ENCODE measurements around the gene AKAP13. TPM values are rescaled to one million over a fixed set of nuclear protein-coding genes. Genes with fewer than 3 reads are reported as not detected.

Gene AKAP13
- total RNA-seq, 4 donors from 2014 or later: 57.3 to 178 (median 81.5) TPM

DNA sequence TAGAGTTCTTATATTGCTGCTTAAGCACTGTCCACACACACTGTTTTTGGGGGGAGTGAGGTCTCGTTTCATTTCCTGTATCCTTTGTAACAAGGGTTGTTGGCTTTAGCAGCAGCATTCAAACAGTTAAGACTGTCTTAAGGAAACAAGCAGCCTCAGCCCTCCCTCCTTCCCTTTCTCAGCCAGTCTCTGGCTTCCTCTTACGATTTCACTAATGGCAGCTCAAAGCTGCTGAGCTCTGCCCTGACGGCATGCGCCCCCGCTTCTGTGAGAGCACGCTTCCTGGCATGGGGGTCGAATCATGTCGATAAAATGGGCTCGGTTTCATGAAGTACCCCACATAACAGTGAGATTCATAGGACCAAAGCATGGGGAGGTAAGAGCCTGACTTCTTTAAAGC lies 309.3 kb downstream of the AKAP13 start:
- 46 to 47% methylated on average over 6 to 8 of the region's 9 CpGs for WGBS, 2 donors
- H3K36me3 ChIP-seq: peaks cover 4 to 93% (median 24%) of the 10 kb centered on the region in 3 donors
- TF ChIP-seq, protein P1, sequence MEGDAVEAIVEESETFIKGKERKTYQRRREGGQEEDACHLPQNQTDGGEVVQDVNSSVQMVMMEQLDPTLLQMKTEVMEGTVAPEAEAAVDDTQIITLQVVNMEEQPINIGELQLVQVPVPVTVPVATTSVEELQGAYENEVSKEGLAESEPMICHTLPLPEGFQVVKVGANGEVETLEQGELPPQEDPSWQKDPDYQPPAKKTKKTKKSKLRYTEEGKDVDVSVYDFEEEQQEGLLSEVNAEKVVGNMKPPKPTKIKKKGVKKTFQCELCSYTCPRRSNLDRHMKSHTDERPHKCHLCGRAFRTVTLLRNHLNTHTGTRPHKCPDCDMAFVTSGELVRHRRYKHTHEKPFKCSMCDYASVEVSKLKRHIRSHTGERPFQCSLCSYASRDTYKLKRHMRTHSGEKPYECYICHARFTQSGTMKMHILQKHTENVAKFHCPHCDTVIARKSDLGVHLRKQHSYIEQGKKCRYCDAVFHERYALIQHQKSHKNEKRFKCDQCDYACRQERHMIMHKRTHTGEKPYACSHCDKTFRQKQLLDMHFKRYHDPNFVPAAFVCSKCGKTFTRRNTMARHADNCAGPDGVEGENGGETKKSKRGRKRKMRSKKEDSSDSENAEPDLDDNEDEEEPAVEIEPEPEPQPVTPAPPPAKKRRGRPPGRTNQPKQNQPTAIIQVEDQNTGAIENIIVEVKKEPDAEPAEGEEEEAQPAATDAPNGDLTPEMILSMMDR (IDR thresholded peaks at IDR 0.05): no peak
- peak in 1 of 4 donors; percentile 58 for TF ChIP-seq POLR2A (IDR thresholded peaks at IDR 0.05)
- no peaks in the 10 kb centered on the region for H3K27me3 ChIP-seq
- no peak for DNase-seq
- H3K4me1 ChIP-seq: peaks cover 0 to 45% (median 8%) of the 10 kb centered on the region in 3 donors
- peak overlapping the region in 3 of 4 donors; percentile 33 to 61 (median 35) for H3K4me3 ChIP-seq
- no peaks in the 10 kb centered on the region for H3K9me3 ChIP-seq
- intact Hi-C loops (cut with DNase I): no loop called here
- peak overlapping the region; percentile 15 to 82 (median 78) for H3K27ac ChIP-seq

DNA sequence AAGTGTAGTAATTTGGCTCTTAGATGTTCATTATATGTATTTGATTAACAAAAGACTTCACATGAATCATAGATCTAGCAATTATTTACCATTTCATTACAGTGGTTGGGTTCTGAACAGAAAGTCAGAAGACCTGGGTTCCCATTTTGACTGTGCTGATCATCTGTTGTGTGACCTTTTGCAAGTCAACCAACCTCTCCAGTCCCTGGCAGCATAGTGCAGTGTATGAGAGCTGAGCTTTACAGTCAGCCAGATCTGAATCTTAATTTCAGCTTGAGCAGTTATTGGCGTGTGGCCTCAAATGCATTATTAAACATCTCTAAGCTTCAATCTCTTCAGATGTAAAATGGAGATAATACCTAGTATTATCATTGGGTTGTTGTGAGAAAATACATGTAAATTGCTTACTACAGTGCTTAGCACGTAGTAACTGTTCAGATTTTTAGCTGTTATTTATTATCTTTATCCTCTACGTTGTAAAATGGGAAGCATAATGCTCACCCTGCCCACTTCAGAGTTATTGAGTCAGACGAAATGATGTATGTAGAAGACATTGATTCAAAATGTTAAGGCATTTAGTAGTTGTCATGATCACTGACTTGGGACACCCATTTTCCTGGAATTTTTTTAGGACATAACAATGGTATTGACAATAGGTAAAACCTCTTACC lies 310.3 kb downstream of the AKAP13 start:
- Histone ChIP-seq H3K9me3 (no peaks in the 10 kb centered on the region), H3K36me3 (peaks cover 4 to 93% (median 21%) of the 10 kb centered on the region in 3 donors), H3K27ac (peak overlapping the region in 3 of 4 donors; percentile 63 to 78 (median 77)), H3K4me3 (peak overlapping the region in 3 of 4 donors; percentile 33 to 61 (median 35)), H3K4me1 (peaks cover 0 to 45% (median 8%) of the 10 kb centered on the region in 3 donors), H3K27me3 (no peaks in the 10 kb centered on the region)
- DNase-seq: no peak
- intact Hi-C loops (cut with DNase I): no loop called here
- no peak for TF ChIP-seq POLR2A (IDR thresholded peaks at IDR 0.05)
- TF ChIP-seq, protein P1 (IDR thresholded peaks at IDR 0.05): no peak
- 51 to 64% methylated on average over 4 of the region's 4 CpGs for WGBS, 2 donors

DNA sequence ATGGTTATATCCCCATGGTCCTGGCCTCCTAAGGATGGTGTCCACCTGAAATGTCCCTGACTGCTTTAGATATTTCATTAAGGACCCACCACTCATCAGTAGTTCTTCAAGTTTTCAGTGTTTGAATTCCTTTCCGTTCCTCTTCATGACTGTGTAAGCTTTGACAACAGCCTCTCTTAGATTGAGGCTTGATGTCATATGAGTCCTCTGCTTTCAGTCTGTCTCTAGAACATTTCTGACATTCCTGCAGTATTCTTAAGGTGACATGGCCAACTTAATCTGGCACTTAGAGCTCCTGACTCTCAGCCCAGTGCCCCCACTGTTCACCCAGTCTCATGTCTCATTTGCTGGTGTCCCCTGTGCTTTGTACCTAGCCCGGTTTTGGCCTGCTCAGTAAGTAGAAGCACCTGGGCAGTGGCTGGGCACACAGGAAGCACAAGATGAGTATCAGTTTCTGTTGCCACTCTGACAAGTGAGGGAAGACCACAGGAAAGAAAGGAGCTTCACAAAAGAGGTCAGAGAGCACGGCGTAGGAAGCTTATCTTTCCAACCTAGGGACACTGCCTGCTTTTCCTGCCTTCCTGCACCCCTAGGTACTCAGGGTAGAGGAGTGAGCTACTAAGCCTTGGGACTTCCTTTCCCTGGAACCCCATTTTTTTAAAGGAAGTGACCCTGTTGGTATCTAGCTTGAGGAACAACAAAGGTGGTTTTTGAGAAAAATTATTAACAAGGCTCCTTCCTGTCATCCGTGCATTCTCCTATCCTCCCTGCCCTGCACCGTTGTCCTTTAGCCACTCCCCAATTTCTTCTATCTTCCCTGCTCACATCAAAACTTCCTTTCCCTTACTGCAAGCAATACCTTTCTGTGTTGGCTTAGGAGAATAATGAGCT lies 311.2 kb downstream of the AKAP13 start:
- no peaks in the 10 kb centered on the region for H3K9me3 ChIP-seq
- peaks cover 4 to 93% (median 20%) of the 10 kb centered on the region in 3 donors for H3K36me3 ChIP-seq
- TF ChIP-seq POLR2A (IDR thresholded peaks at IDR 0.05): peak in 1 of 4 donors; percentile 50
- TF ChIP-seq, protein P1 (IDR thresholded peaks at IDR 0.05): no peak
- 60% methylated on average over 5 to 6 of the region's 6 CpGs for WGBS, 2 donors
- H3K27me3 ChIP-seq: no peaks in the 10 kb centered on the region
- H3K4me1 ChIP-seq: peaks cover 0 to 45% (median 8%) of the 10 kb centered on the region in 3 donors
- DNase-seq: no peak
- intact Hi-C loops (cut with DNase I): no loop called here
- peak overlapping the region in 2 of 4 donors; percentile 33 to 61 for H3K4me3 ChIP-seq
- H3K27ac ChIP-seq: peak overlapping the region in 3 of 4 donors; percentile 38 to 78 (median 63)

DNA sequence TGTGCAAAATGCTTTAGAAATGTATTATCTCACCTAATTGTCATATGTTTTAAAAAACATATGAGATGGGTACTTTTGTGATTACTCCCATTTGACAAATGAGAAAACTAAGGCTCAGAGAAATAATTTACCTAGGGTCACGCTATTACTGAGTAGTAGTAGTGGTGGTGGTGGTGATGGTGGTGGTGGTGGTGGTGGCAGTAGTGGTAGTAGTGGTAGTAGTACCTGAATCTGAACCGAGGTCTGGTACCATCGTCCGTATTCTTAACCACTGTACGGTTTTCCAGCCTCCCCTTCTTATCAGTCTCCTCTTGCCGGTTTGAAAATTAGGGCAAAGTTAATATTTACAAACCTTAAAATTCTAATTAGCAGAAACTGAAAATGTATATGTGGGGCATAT lies 311.9 kb downstream of the AKAP13 start:
- DNase-seq: no peak
- Histone ChIP-seq H3K27ac (peak overlapping the region in 3 of 4 donors; percentile 58 to 78 (median 63)), H3K27me3 (no peaks in the 10 kb centered on the region), H3K9me3 (no peaks in the 10 kb centered on the region), H3K4me1 (peaks cover 0 to 45% (median 8%) of the 10 kb centered on the region in 3 donors), H3K36me3 (peaks cover 4 to 93% (median 20%) of the 10 kb centered on the region in 3 donors), H3K4me3 (peak overlapping the region in 1 of 4 donors; percentile 33)
- intact Hi-C loops (cut with DNase I): no loop called here
- no peak for TF ChIP-seq POLR2A (IDR thresholded peaks at IDR 0.05)
- TF ChIP-seq, protein P1 (IDR thresholded peaks at IDR 0.05): no peak
- WGBS, 2 donors: 61 to 77% methylated on average over 6 of the region's 6 CpGs

Data from esophagus squamous epithelium (tissue), 5 donors.